Liver (tissue), 9 donors: Measurements from ENCODE around the gene TXNDC8. TPM values are rescaled to one million over a fixed set of nuclear protein-coding genes. Genes with fewer than 3 reads are reported as not detected.

Source experiments
- DNase-seq: peaks from one replicate; pipeline ENCODE4 v3.0.0-alpha.2; 2017; ENCODE audit warnings: low spot score
- H3K27ac ChIP-seq, 2 donors: one replicate each; pipeline ENCODE4 v1.7.0; 2013; ENCODE audit warnings: inconsistent platforms in 2 of 2, low read length in 2 of 2, control low read depth in 1 of 2, low read depth in 1 of 2, mild to moderate bottlenecking in 1 of 2
- H3K27me3 ChIP-seq, 4 donors: one replicate each; pipeline versions ENCODE4 v1.6.1 to v1.7.0; 2013; ENCODE audit warnings: low read length in 3 of 4, inconsistent platforms in 1 of 4, mild to moderate bottlenecking in 1 of 4, moderate library complexity in 1 of 4; ENCODE audit not compliant: control insufficient read depth in 4 of 4, insufficient read depth in 4 of 4
- H3K36me3 ChIP-seq, 4 donors: one replicate each; pipeline versions ENCODE4 v1.6.1 to v1.7.0; 2013; ENCODE audit warnings: low read length in 3 of 4, mild to moderate bottlenecking in 3 of 4, low read depth in 1 of 4, moderate library complexity in 1 of 4; ENCODE audit not compliant: control insufficient read depth in 4 of 4, insufficient read depth in 3 of 4
- H3K4me1 ChIP-seq, 4 donors: one replicate each; pipeline versions ENCODE4 v1.6.1 to v1.7.0; 2013; ENCODE audit warnings: low read length in 3 of 4, mild to moderate bottlenecking in 3 of 4, moderate library complexity in 1 of 4; ENCODE audit not compliant: control insufficient read depth in 4 of 4, insufficient read depth in 4 of 4
- H3K4me3 ChIP-seq, 3 donors: one replicate each; pipeline versions ENCODE4 v1.6.1 to v1.7.0; 2013; ENCODE audit warnings: low read length in 3 of 3, control low read depth in 1 of 3, low read depth in 1 of 3, mild to moderate bottlenecking in 1 of 3
- H3K9ac ChIP-seq, 2 donors: one replicate each; pipeline ENCODE4 v1.7.0; 2013; ENCODE audit warnings: low read length in 2 of 2, mild to moderate bottlenecking in 2 of 2, moderate library complexity in 2 of 2, control low read depth in 1 of 2, low read depth in 1 of 2
- H3K9me3 ChIP-seq, 4 donors: one replicate each; pipeline versions ENCODE4 v1.6.1 to v1.7.0; 2013; ENCODE audit warnings: low read length in 3 of 4; ENCODE audit not compliant: control insufficient read depth in 4 of 4
- EGR1 ChIP-seq, 2 donors: IDR thresholded peaks; 2 replicates each; pipeline ENCODE4 v1.6.1; 2016 to 2018; ENCODE audit warnings: antibody characterized with exemption in 2 of 2, low read depth in 2 of 2
- FOXA1 ChIP-seq: IDR thresholded peaks from 2 replicates; pipeline ENCODE4 v1.6.1; 2016; ENCODE audit warnings: antibody characterized with exemption
- GABPA ChIP-seq, 2 donors: IDR thresholded peaks in 1 of 2; conservative IDR thresholded peaks in 1 of 2; 2 replicates each; pipeline ENCODE4 v1.6.1; 2016; ENCODE audit warnings: antibody characterized with exemption in 2 of 2, mild to moderate bottlenecking in 1 of 2, moderate library complexity in 1 of 2
- HNF4A ChIP-seq, 2 donors: conservative IDR thresholded peaks; 2 replicates each; pipeline ENCODE4 v1.6.1; 2016; ENCODE audit warnings: antibody characterized with exemption in 2 of 2, mild to moderate bottlenecking in 2 of 2
- HNF4G ChIP-seq: IDR thresholded peaks from 2 replicates; pipeline ENCODE4 v1.6.1; 2016; ENCODE audit warnings: antibody characterized with exemption
- JUND ChIP-seq, 2 donors: IDR thresholded peaks; 2 replicates each; pipeline ENCODE4 v1.6.1; 2016; ENCODE audit warnings: antibody characterized with exemption in 2 of 2
- RAD21 ChIP-seq, 2 donors: IDR thresholded peaks; 2 replicates each; pipeline ENCODE4 v1.6.1; 2016; ENCODE audit warnings: antibody characterized with exemption in 2 of 2, mild to moderate bottlenecking in 2 of 2
- RXRA ChIP-seq, 2 donors: IDR thresholded peaks; 2 replicates each; pipeline ENCODE4 v1.6.1; 2017 to 2018; ENCODE audit warnings: antibody characterized with exemption in 2 of 2, mild to moderate bottlenecking in 1 of 2
- SP1 ChIP-seq: IDR thresholded peaks from 2 replicates; pipeline ENCODE4 v1.6.1; 2018; ENCODE audit warnings: antibody characterized with exemption, mild to moderate bottlenecking
- TAF1 ChIP-seq: conservative IDR thresholded peaks from 2 replicates; pipeline ENCODE4 v1.6.1; 2016; ENCODE audit warnings: antibody characterized with exemption, mild to moderate bottlenecking
- YY1 ChIP-seq: IDR thresholded peaks from 2 replicates; pipeline ENCODE4 v1.6.1; 2016; ENCODE audit warnings: antibody characterized with exemption, mild to moderate bottlenecking
- WGBS: extraction: QIAGEN DNeasy Blood & Tissue Kit; methylation state at CpG from one replicate; pipeline ENCODE4 v1.1.7; 2013; 5-methylcytosine and 5-hydroxymethylcytosine counted together
- polyA plus RNA-seq, 2 donors: library from polyadenylated mRNA; stranded (reverse) in 1 of 2; unstranded in 1 of 2; fragments of 200-250 nt in 1 of 2; fragments of >200 nt in 1 of 2; fragmentation: Nextera tagmentation in 1 of 2; extraction: Ambion mirVana in 1 of 2; gene quantifications; one replicate each; pipeline versions ENCODE4 v1.2.1 to v1.2.3, GENCODE V29; 2013 to 2015
- total RNA-seq, 2 donors: library from RNA; depleted of rRNA; stranded (reverse); fragments of >200 nt; gene quantifications; one replicate each; pipeline ENCODE4 v1.2.3, GENCODE V29; 2014
- TF ChIP-seq, protein P1 (sequence below): fragments of 150-350 bp; IDR thresholded peaks from 2 replicates; pipeline ENCODE4 v1.5.1; 2017; ENCODE audit warnings: improper control_type of control experiment, low read depth, low read length; ENCODE audit not compliant: missing input control
- TF ChIP-seq, protein P2 (sequence below): IDR thresholded peaks from 2 replicates; pipeline ENCODE4 v1.6.1; 2016; ENCODE audit warnings: antibody characterized with exemption
- TF ChIP-seq, protein P3 (sequence below): IDR thresholded peaks from 2 replicates; pipeline ENCODE4 v1.6.1; 2016; ENCODE audit warnings: antibody characterized with exemption
- donor health status: healthy.
- donor health status: healthy.
- donor health status: healthy.
- donor health status: healthy.
- donor health status: healthy.

TXNDC8 gene
- total and polyA plus RNA-seq, 4 donors = not detected

DNA sequence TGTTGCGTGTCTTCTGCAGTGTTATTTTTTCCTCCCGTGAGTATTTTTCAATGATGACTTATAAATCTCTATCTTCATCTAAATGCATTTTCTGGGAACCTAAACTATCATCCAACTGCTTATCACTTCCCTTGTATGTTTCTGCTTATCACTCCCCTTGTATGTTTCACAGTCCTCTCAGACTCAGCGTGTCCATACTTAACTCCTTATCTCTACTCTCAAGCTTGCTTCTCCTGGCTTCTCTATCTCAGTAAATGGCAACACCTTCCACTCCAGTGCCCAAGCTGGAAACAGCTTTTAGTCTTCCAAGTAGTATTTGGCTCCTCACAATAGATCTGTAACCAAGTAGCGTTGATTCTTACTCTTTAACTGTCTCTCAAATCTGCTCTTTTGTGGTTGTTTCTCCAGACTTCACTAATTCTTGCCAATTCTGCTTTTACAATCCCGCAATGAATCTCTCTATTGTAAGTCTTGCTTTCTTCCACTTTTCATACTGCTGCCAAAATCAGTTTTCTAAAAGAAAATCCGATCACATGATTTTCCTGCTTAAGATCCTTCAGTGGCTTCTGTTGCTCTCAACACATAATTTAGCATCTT lies 33.8 kb upstream of the TXNDC8 start:
- 89% methylated on average over 6 of the region's 6 CpGs for WGBS
- TF ChIP-seq, protein P1, sequence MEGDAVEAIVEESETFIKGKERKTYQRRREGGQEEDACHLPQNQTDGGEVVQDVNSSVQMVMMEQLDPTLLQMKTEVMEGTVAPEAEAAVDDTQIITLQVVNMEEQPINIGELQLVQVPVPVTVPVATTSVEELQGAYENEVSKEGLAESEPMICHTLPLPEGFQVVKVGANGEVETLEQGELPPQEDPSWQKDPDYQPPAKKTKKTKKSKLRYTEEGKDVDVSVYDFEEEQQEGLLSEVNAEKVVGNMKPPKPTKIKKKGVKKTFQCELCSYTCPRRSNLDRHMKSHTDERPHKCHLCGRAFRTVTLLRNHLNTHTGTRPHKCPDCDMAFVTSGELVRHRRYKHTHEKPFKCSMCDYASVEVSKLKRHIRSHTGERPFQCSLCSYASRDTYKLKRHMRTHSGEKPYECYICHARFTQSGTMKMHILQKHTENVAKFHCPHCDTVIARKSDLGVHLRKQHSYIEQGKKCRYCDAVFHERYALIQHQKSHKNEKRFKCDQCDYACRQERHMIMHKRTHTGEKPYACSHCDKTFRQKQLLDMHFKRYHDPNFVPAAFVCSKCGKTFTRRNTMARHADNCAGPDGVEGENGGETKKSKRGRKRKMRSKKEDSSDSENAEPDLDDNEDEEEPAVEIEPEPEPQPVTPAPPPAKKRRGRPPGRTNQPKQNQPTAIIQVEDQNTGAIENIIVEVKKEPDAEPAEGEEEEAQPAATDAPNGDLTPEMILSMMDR = no peak
- TF ChIP-seq SP1 (no peak), HNF4A (conservative IDR thresholded peaks at IDR 0.05) (no peak), EGR1 (IDR thresholded peaks at IDR 0.05; ENCODE audit: low read depth in 2 of 2) (no peak), HNF4G (no peak), RAD21 (IDR thresholded peaks at IDR 0.05) (no peak), FOXA1 (no peak), GABPA (IDR thresholded peaks at IDR 0.05 in 1 of 2, conservative IDR thresholded peaks at IDR 0.05 in 1 of 2) (no peak), JUND (IDR thresholded peaks at IDR 0.05) (no peak), YY1 (no peak)
- TF ChIP-seq, protein P2, sequence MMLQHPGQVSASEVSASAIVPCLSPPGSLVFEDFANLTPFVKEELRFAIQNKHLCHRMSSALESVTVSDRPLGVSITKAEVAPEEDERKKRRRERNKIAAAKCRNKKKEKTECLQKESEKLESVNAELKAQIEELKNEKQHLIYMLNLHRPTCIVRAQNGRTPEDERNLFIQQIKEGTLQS = no peak
- TF ChIP-seq, protein P3, sequence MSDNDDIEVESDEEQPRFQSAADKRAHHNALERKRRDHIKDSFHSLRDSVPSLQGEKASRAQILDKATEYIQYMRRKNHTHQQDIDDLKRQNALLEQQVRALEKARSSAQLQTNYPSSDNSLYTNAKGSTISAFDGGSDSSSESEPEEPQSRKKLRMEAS = no peak
- H3K4me3 ChIP-seq = no peak overlapping the region
- DNase-seq = no peak
- no peak overlapping the region for H3K9ac ChIP-seq
- H3K27ac ChIP-seq = no peak overlapping the region
- H3K27me3 ChIP-seq = no peaks in the 10 kb centered on the region
- no peaks in the 10 kb centered on the region for H3K9me3 ChIP-seq
- H3K4me1 ChIP-seq = no peaks in the 10 kb centered on the region
- no peaks in the 10 kb centered on the region for H3K36me3 ChIP-seq

DNA sequence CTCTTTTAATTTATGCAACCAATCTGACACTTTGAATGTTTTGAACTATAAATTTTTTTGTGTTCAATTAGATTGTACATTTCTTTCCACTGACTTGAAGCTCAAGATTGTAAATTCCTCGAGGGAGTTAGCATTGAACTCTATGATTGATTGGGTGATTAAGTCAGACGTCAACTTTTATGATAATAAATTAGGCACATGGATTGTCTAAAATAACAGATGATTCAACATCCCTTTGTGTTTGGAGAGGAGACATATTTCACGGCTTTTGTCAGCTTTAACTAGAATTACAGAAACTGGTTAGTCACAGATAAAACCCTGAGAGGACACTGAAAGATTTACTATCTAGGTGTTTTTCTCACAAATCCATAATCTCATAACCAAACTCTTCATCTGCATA lies 32.7 kb upstream of the TXNDC8 start:
- H3K27ac ChIP-seq = no peak overlapping the region
- WGBS = 79% methylated on average over 3 of the region's 3 CpGs
- no peaks in the 10 kb centered on the region for H3K9me3 ChIP-seq
- no peak for DNase-seq
- TF ChIP-seq, protein P1 = no peak
- TF ChIP-seq, protein P3 = no peak
- TF ChIP-seq JUND (IDR thresholded peaks at IDR 0.05) (no peak), GABPA (IDR thresholded peaks at IDR 0.05 in 1 of 2, conservative IDR thresholded peaks at IDR 0.05 in 1 of 2) (no peak), TAF1 (no peak), RXRA (IDR thresholded peaks at IDR 0.05) (no peak), YY1 (no peak), RAD21 (IDR thresholded peaks at IDR 0.05) (no peak), FOXA1 (no peak)
- TF ChIP-seq, protein P2 = no peak
- H3K27me3 ChIP-seq = no peaks in the 10 kb centered on the region
- no peak overlapping the region for H3K4me3 ChIP-seq
- no peaks in the 10 kb centered on the region for H3K36me3 ChIP-seq
- H3K9ac ChIP-seq = no peak overlapping the region
- no peaks in the 10 kb centered on the region for H3K4me1 ChIP-seq
